Choroid plexus epithelial cell (primary cell): ENCODE data around the gene UBQLN3.

ENCODE experiments used
- DNase-seq: peaks from one replicate; pipeline ENCODE4 v3.0.0-alpha.2; 2010; ENCODE audit warnings: low read depth
- H3K4me3 ChIP-seq: 2 replicates; pipeline ENCODE4 v1.5.1; 2011; ENCODE audit warnings: low read depth, mild to moderate bottlenecking, control low read depth, low read length, moderate library complexity
- CTCF ChIP-seq: conservative IDR thresholded peaks from 2 replicates; pipeline ENCODE4 v1.5.1; 2011; ENCODE audit warnings: low read depth, mild to moderate bottlenecking, control low read depth, inconsistent platforms, low read length, moderate library complexity

Gene UBQLN3

GRCh38 chr11:5524756-5525155 lies 15.0 kb upstream of the UBQLN3 start:
- no peak overlapping the region for H3K4me3 ChIP-seq
- no peak for TF ChIP-seq CTCF
- no peak for DNase-seq

- TF ChIP-seq CTCF: no peak
- no peak overlapping the region for H3K4me3 ChIP-seq
- no peak for DNase-seq
Observed at GRCh38 chr11:5522308-5522707, 12.6 kb upstream of the UBQLN3 start.

GRCh38 chr11:5521540-5521939 lies 11.8 kb upstream of the UBQLN3 start:
- no peak for DNase-seq
- no peak overlapping the region for H3K4me3 ChIP-seq
- no peak for TF ChIP-seq CTCF

GRCh38 chr11:5516599-5516998 lies 6.8 kb upstream of the UBQLN3 start, which contains the start of gene UBQLNL:
Gene UBQLNL, minus strand, starts transcription at chr11:5516699. Its CDS starts 258 bp downstream, at chr11:5516441.
- no peak for DNase-seq
- no peak for TF ChIP-seq CTCF

GRCh38 chr11:5514841-5515240 lies 5.1 kb upstream of the UBQLN3 start:
- DNase-seq: no peak
- H3K4me3 ChIP-seq: no peak overlapping the region

More at GRCh38 chr11:5516599-5516998, 6.8 kb upstream of the UBQLN3 start, which contains the start of gene UBQLNL:
- H3K4me3 ChIP-seq: no peak within 1 kb of the TSS

GRCh38 chr11:5508605-5509004 lies 1.2 kb downstream of the UBQLN3 start:
- no peak overlapping the region for H3K4me3 ChIP-seq
- no peak for TF ChIP-seq CTCF
- no peak for DNase-seq

More at GRCh38 chr11:5514841-5515240, 5.1 kb upstream of the UBQLN3 start:
- TF ChIP-seq CTCF: no peak

GRCh38 chr11:5507933-5508305 lies 1.8 kb downstream of the UBQLN3 start:
- H3K4me3 ChIP-seq: no peak overlapping the region
- no peak for TF ChIP-seq CTCF

More at GRCh38 chr11:5507933-5508305, 1.8 kb downstream of the UBQLN3 start:
- DNase-seq: no peak
